Islet of Langerhans (tissue), 1 donor: Measurements from ENCODE around the gene TTC1.
"Not testable (repeated sequence)": the region's sequence is repeated elsewhere in the genome, so short reads cannot be mapped to it uniquely, and the experiment has no call there.

Experiments
- FAIRE-seq: peaks from one replicate; lab custom pipeline; 2011; peaks lifted over from hg19 to GRCh38; lab: Jason Lieb, UNC

TTC1 gene

GRCh38 chr5:160042671-160043070, 33.7 kb downstream of the TTC1 start:
- FAIRE-seq = no peak

- no peak for FAIRE-seq
Observed at GRCh38 chr5:160044391-160044804, 35.5 kb downstream of the TTC1 start.

- FAIRE-seq = no peak
Observed at GRCh38 chr5:160044967-160045366, 36.0 kb downstream of the TTC1 start.

GRCh38 chr5:160047423-160047822, 38.5 kb downstream of the TTC1 start:
- FAIRE-seq = no peak

GRCh38 chr5:160048131-160048530, 39.2 kb downstream of the TTC1 start:
- no peak for FAIRE-seq

- no peak for FAIRE-seq
Observed at GRCh38 chr5:160049099-160049498, 40.2 kb downstream of the TTC1 start.

- FAIRE-seq = no peak
Observed at GRCh38 chr5:160054047-160054446, 45.1 kb downstream of the TTC1 start.

- FAIRE-seq = no peak
Observed at GRCh38 chr5:160054831-160055230, 45.9 kb downstream of the TTC1 start.

GRCh38 chr5:160057256-160057655, 48.3 kb downstream of the TTC1 start:
- no peak for FAIRE-seq

GRCh38 chr5:160060001-160060400, 51.1 kb downstream of the TTC1 start:
- no peak for FAIRE-seq

- FAIRE-seq = no peak
Observed at GRCh38 chr5:160061770-160062169, 52.8 kb downstream of the TTC1 start.

- no peak for FAIRE-seq
Observed at GRCh38 chr5:160064417-160064810, 55.5 kb downstream of the TTC1 start.

GRCh38 chr5:160064995-160065614, 56.2 kb downstream of the TTC1 start:
- no peak for FAIRE-seq

- not testable (repeated sequence) for FAIRE-seq
Observed at GRCh38 chr5:160069120-160069519, 60.2 kb downstream of the TTC1 start.

GRCh38 chr5:160071516-160071915, 62.6 kb downstream of the TTC1 start:
- FAIRE-seq = no peak

GRCh38 chr5:160071916-160072315, 63.0 kb downstream of the TTC1 start:
- FAIRE-seq = no peak

- no peak for FAIRE-seq
Observed at GRCh38 chr5:160075073-160075472, 66.1 kb downstream of the TTC1 start.

GRCh38 chr5:160076997-160077396, 68.1 kb downstream of the TTC1 start:
- FAIRE-seq = no peak

GRCh38 chr5:160079753-160080152, 70.8 kb downstream of the TTC1 start:
- FAIRE-seq = no peak

- no peak for FAIRE-seq
Observed at GRCh38 chr5:160081495-160081894, 72.6 kb downstream of the TTC1 start.

- FAIRE-seq = no peak
Observed at GRCh38 chr5:160082614-160083500, 73.9 kb downstream of the TTC1 start.

- FAIRE-seq = no peak
Observed at GRCh38 chr5:160083501-160083900, 74.6 kb downstream of the TTC1 start.

GRCh38 chr5:160084144-160084543, 75.2 kb downstream of the TTC1 start:
- FAIRE-seq = no peak

- FAIRE-seq = no peak
Observed at GRCh38 chr5:160087199-160087598, 78.3 kb downstream of the TTC1 start.
